ENCODE measurements around the gene UNC80. TPM values are rescaled to one million over a fixed set of nuclear protein-coding genes. Genes with fewer than 3 reads are reported as not detected.

UNC80 gene
- total and polyA plus RNA-seq, 2 experiments from 2014 or later, result 0.03 to 0.12 TPM

- H3K4me3 ChIP-seq, result no peak overlapping the region
- 95% methylated on average over 2 of the region's 2 CpGs for WGBS (ENCODE audit: low lambda C conversion rate, missing lambda C conversion rate)
Observed at GRCh38 chr2:209845666-209846065, 74.0 kb downstream of the UNC80 start.

DNA sequence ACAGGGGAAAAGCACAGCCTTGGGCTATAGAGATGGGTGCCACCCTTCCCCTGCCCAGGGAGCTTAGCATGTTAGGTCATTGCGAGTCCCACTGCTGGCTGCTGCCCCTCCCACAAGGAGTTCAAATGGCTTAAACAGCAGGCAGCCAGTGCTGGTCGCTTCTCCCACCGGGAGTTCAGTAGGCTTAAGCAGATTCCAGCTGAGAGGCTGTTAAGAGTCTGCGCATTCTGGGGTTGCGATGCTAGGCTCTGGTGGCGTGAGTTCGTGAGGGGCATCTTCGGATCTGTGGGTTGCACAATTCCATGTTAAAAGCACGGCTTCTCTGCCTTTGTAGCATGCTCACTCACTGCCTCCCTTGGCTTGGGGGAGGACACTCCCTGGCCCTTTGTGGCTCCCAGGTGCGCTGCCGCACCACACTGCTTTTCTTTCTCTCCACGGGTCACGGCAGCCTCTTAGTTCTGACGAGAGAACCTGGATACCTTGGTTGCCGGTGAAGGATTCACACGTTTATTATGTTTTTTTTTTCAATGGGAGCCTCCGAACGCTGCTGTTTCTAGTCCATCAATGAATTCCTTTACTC is 93.2 kb downstream of the UNC80 start:
- H3K36me3 ChIP-seq (replicated peaks; ENCODE audit: insufficient read depth, low read depth), result no peaks in the 10 kb centered on the region
- TF ChIP-seq EZH2phosphoT487 (IDR thresholded peaks at IDR 0.05; ENCODE audit: low read depth, severe bottlenecking, unreplicated experiment), result no peak
- no peak for TF ChIP-seq CTCF (IDR thresholded peaks at IDR 0.05; ENCODE audit: poor library complexity)
- TF ChIP-seq EZH2 (IDR thresholded peaks at IDR 0.05; ENCODE audit: borderline replicate concordance), result no peak
- no peak for DNase-seq (ENCODE audit: low spot score)
- WGBS (ENCODE audit: low lambda C conversion rate, missing lambda C conversion rate), result 55% methylated on average over 18 of the region's 18 CpGs
- H4K20me1 ChIP-seq (ENCODE audit: insufficient read depth, poor library complexity, severe bottlenecking), result no peaks in the 10 kb centered on the region
- H3K27ac ChIP-seq, result no peak overlapping the region
- H3K4me2 ChIP-seq, result no peak overlapping the region
- H2AFZ ChIP-seq, result no peak overlapping the region
- no peaks in the 10 kb centered on the region for H3K79me2 ChIP-seq
- no peaks in the 10 kb centered on the region for H3K27me3 ChIP-seq
- no peaks in the 10 kb centered on the region for H3K4me1 ChIP-seq (ENCODE audit: insufficient read depth)
- no peaks in the 10 kb centered on the region for H3K9me2 ChIP-seq (replicated peaks; ENCODE audit: insufficient read depth)
- no peak overlapping the region for H3K4me3 ChIP-seq
- no peaks in the 10 kb centered on the region for H3K9me3 ChIP-seq (ENCODE audit: low read depth)

More at GRCh38 chr2:209845666-209846065, 74.0 kb downstream of the UNC80 start:
- Histone ChIP-seq H3K79me2 (no peaks in the 10 kb centered on the region), H3K9me3 (ENCODE audit: low read depth) (no peaks in the 10 kb centered on the region), H2AFZ (no peak overlapping the region), H3K4me1 (ENCODE audit: insufficient read depth) (no peaks in the 10 kb centered on the region), H3K4me2 (no peak overlapping the region), H4K20me1 (ENCODE audit: insufficient read depth, poor library complexity, severe bottlenecking) (no peaks in the 10 kb centered on the region), H3K36me3 (replicated peaks; ENCODE audit: insufficient read depth, low read depth) (no peaks in the 10 kb centered on the region), H3K9me2 (replicated peaks; ENCODE audit: insufficient read depth) (no peaks in the 10 kb centered on the region), H3K27me3 (no peaks in the 10 kb centered on the region), H3K27ac (no peak overlapping the region)
- no peak for DNase-seq (ENCODE audit: low spot score)
- TF ChIP-seq EZH2 (IDR thresholded peaks at IDR 0.05; ENCODE audit: borderline replicate concordance) (no peak), CTCF (IDR thresholded peaks at IDR 0.05; ENCODE audit: poor library complexity) (no peak), EZH2phosphoT487 (IDR thresholded peaks at IDR 0.05; ENCODE audit: low read depth, severe bottlenecking, unreplicated experiment) (no peak)

- H3K36me3 ChIP-seq (replicated peaks; ENCODE audit: insufficient read depth, low read depth), result no peaks in the 10 kb centered on the region
- H3K4me2 ChIP-seq, result no peak overlapping the region
- no peaks in the 10 kb centered on the region for H3K9me3 ChIP-seq (ENCODE audit: low read depth)
- no peaks in the 10 kb centered on the region for H3K4me1 ChIP-seq (ENCODE audit: insufficient read depth)
- no peaks in the 10 kb centered on the region for H4K20me1 ChIP-seq (ENCODE audit: insufficient read depth, poor library complexity, severe bottlenecking)
- H3K9me2 ChIP-seq (replicated peaks; ENCODE audit: insufficient read depth), result no peaks in the 10 kb centered on the region
- H3K79me2 ChIP-seq, result no peaks in the 10 kb centered on the region
- WGBS (ENCODE audit: low lambda C conversion rate, missing lambda C conversion rate), result 89% methylated on average over 6 of the region's 6 CpGs
- H2AFZ ChIP-seq, result no peak overlapping the region
- H3K27me3 ChIP-seq, result no peaks in the 10 kb centered on the region
- TF ChIP-seq CTCF (IDR thresholded peaks at IDR 0.05; ENCODE audit: poor library complexity) (no peak), EZH2 (IDR thresholded peaks at IDR 0.05; ENCODE audit: borderline replicate concordance) (no peak), EZH2phosphoT487 (IDR thresholded peaks at IDR 0.05; ENCODE audit: low read depth, severe bottlenecking, unreplicated experiment) (no peak)
- DNase-seq (ENCODE audit: low spot score), result no peak
- no peak overlapping the region for H3K4me3 ChIP-seq
- no peak overlapping the region for H3K27ac ChIP-seq
Observed at GRCh38 chr2:209868271-209868994, 96.8 kb downstream of the UNC80 start.

Measured in hepatocyte (in vitro differentiated cells).